H1 (cell line): ENCODE data around the gene MAB21L3. TPM values are rescaled to one million over a fixed set of nuclear protein-coding genes. Genes with fewer than 3 reads are reported as not detected.

ENCODE experiments used
- CREB1 ChIP-seq: IDR thresholded peaks from 2 replicates; pipeline ENCODE4 v1.6.1; 2012; ENCODE audit warnings: inconsistent platforms
- EGR1 ChIP-seq: IDR thresholded peaks from 2 replicates; pipeline ENCODE4 v1.6.1; 2011; ENCODE audit warnings: low read depth, low read length, borderline replicate concordance
- RXRA ChIP-seq: IDR thresholded peaks from 2 replicates; pipeline ENCODE4 v1.6.1; 2011; ENCODE audit warnings: low read depth, mild to moderate bottlenecking, low read length, moderate library complexity; ENCODE audit not compliant: insufficient read depth
- TAF1 ChIP-seq: IDR thresholded peaks from 2 replicates; pipeline ENCODE4 v1.6.1; 2011; ENCODE audit warnings: mild to moderate bottlenecking, low read depth, low read length
- TBP ChIP-seq: IDR thresholded peaks from 2 replicates; pipeline ENCODE4 v1.6.1; 2011; ENCODE audit warnings: low read depth, low read length, improper control_type of control experiment
- polyA plus RNA-seq, 7 experiments: library from polyadenylated mRNA; depleted of rRNA in 3 of 7; stranded (reverse) in 5 of 7; unstranded in 2 of 7; fragments of >200 nt in 5 of 7; fragments of 200-250 nt in 2 of 7; gene quantifications; 1 replicate in 5 of 7; 2 replicates in 1 of 7; 4 replicates in 1 of 7; pipeline versions ENCODE4 v1.2.1 to v1.2.3, GENCODE V29; 2011 to 2013; ENCODE audit warnings: missing spikeins in 2 of 7, mixed read lengths in 2 of 7
- total RNA-seq: library from RNA; stranded (reverse); fragmentation: NEBNext Ultra II Directional; extraction: Animal tissue kit (Norgen Biotek cat#: 25700); gene quantifications from 2 replicates; pipeline ENCODE4 v1.2.1, GENCODE V29; 2021

MAB21L3 gene
- total and polyA plus RNA-seq, 2 of the 8 experiments (the other 6 are each of a cell fraction or from before 2014, with no cell fraction given) = not detected

DNA sequence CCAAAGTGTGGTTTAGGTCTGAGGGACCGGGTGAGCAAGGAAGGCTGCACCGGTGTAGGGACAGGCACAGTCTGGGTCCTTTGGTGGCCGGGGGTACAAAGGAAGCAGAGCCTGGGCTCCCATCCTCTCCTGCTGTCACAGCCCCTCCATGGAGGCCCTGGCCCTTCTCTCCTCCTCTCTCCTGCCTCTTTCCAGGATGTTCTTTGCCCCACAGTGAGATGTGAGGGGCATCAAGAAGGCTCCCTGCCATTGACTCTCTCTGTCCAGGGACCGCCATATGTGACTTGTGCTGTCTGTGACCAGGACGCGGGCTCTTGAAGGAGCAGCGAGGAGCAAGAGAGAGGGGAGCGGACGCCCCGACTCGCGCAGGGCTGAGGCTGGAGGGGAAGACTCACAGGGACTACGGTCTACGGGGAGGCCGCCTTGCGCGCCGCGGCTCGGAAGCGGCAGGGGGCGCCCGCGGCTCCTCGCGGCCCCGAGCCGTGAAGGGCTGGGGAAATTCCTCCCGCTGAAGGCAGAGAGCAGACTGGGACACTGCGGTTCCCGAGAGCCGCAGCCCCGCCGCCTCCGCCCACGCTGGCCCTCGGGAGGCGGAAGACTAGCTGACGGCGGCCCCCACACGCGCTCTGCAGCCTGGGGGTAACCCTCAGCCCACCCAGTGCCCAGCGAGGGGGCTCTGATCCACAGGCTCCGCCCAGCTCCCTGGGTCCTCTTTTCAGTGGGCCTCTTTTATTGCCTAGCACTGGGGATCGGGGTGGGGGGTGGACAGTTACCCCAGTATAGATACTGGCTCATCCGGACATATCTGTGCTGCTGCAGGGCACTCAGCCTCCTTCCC lies 40.8 kb downstream of the MAB21L3 start (continued):
- TF ChIP-seq TAF1 = 0 out of 2 replicates have a peak, but pooled peaks have one; percentile 33
- peak; percentile 86 for TF ChIP-seq TBP
- 0 out of 2 replicates have a peak, but pooled peaks have one; percentile 23 for TF ChIP-seq CREB1
- TF ChIP-seq EGR1 = peak; percentile 94
- TF ChIP-seq RXRA = no peak
